CD4-positive, alpha-beta T cell treated with Interferon alpha-2 for 1 hour (primary cell): ENCODE results near the gene COA8.
"Not testable (repeated sequence)": the region's sequence is repeated elsewhere in the genome, so short reads cannot be mapped to it uniquely, and the experiment has no call there.

Experiments used
- DNase-seq, 2 donors: peaks; one replicate each; pipeline ENCODE4 v3.0.0-alpha.2; 2020 to 2022

Gene COA8, protein sequence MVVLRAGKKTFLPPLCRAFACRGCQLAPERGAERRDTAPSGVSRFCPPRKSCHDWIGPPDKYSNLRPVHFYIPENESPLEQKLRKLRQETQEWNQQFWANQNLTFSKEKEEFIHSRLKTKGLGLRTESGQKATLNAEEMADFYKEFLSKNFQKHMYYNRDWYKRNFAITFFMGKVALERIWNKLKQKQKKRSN

DNA sequence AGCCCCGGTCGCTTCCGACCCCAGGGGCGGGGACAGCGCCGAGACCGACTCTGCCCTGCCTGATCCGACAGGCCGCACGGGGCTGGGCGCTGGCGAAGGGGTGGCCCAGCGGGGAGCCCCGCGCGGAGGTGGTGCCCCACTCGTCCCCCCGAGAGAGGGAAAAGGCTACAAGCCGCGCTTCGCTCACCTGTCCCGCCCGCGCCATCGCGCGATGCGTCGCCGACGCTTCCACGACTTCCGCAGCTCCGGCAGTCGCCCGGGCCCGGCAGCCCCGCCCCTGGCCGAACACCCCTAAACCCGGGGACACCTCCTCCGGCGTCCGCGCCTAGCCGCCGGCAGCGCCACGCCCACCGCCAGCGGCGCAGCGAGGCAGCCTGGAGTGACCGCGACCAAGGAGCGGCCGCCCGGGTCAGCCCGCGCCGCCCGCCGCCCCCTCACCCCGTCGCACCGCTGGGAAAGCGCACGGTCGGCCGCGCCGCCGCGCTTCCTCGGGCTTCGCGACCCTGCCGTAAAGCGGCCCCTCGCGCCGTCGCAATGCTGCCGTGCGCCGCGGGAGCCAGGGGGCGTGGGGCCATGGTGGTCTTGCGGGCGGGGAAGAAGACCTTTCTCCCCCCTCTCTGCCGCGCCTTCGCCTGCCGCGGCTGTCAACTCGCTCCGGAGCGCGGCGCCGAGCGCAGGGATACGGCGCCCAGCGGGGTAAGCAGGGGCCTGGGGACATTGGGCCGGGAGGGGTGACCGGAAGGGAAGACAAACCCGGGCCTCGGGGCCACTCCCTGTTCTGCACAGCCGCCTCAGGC lies at the start of gene COA8, which contains the start of gene BAG5:
COA8 (plus strand) TSS at position 532 of the 797 bp plus-strand sequence; CDS start at position 574, 42 bp downstream.
BAG5 (minus strand) TSS at position 229 of the 797 bp plus-strand sequence. CDS start 1,493 bp downstream, outside the sequence.
- peak; percentile 81 to 87 for DNase-seq

DNA sequence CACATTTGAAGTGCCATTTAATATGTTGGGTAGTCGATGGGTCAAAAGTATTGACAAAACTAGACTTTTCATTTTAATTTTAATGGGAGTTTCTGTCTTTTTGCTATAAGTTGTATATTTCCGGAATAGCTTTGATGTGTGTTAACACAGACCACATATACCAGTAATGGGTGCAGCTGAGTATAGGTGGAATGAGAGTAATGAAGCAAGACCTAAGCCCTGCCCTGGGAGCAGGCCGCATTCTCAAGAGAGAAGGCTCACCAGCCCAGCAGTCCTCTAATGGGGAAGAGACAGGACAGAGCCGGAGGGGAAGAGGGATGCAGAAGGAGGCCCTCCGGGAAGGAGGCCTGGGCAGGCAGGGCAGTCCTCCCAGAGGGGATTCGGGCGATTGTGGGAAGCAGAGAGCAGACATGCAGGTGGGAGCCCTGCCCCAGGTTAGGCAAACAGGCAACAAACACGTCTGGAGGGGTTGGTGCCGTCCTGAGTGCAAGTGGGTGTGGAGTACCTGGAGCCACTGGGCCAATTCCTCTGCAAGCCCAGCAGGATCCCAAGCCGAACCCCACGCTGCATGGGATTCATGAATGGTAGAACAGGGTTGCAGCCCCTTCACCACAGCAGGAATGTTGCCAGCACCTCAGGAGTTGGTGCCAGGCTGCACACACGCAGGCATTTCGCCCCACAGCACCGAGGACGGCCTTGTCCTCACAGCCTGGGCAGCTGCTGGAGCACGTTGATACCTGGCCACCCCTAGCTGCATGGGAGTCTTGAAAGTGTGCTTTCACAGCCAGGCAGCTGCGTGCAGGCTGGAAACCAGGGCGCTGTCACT lies 48.0 kb upstream of the COA8 start:
- DNase-seq: no peak

DNA sequence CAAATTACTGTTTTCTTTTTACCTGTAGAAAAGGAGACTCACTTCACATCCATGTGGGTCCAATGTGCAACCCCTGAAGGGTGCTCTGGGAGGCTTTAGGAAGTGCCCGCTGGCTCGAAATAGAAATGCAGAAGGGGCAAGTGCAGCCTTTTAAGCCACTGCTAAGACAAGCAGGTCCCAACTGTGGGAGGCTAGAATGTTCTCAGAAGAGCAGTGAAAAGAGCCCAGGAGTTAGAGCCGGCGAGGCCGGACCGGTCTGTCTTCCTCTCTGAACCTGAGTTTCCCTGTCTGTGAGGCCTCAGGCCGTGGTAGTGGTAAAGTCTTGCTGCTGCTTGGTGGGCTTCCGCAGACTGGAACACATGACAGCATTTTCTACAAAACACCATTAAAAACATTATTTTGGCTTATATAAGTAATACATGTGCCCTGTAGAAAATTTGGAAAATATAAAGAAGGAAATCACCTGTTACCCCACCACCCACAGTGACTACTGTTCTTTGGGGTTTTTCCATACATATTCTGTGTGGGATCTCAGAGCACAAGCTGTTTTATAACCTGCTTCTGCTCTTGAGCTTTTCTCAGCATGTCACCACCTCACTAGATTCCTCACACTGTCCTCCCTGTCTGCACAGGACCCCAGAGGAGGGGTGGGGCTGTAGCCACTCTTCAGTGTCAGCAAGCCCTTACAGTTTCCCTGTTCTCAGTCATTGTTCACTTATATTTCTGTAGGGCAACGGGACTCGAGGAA lies 46.2 kb upstream of the COA8 start:
- no peak for DNase-seq

DNA sequence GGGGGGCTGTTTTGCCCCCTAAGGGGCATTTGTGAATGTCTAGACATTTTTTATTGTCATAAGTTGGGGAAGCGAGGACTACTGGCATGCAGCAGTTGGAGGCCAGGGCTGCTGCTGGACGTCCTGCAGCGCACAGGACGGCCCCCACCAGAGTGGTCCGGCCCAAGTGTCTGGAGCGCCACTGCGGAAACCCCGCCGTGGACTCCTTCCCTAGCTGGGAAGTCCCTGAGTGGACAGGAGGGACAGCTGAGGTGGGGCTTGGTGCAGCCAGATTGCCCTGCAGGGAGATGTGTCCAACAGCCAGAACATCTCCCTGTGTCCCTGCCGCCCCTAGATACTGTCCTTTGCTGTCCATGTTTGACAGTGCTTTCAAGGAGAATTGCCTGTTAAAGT lies 45.6 kb upstream of the COA8 start:
- DNase-seq: no peak

DNA sequence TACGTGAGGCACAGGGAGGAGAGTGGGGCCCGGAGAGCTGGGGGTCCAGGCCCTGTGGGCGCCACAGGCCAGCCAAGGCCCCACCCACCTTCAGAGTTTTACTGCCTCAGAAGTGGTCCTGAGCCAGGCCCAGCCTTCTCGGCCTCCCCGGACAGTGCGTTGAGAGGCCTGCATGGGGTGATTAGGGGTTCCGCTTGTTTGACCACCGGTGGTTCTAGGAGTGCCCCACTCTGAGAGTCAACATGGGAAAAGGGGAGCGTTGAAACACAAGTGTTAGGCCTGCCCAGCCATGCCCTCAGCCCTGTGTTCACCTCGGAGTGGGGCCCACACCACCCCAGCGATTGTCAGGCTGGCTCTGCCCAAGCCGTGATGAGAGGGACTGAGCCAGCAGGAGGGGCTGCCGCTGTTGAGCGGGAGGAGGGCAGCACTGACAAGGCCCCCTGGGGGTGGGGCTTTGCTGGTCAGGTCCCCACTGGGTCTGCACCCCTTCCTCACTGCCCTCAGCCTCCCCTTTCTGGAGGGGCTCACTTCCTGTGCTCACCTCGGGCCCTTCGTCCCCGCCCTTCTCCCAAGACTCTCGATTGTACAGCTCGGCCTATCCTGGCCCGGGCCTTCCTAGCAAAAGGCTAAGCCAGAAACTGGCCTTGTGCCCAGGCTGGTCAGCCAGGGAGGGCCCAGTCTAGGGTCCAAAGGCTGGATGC lies 44.9 kb upstream of the COA8 start:
- no peak for DNase-seq

DNA sequence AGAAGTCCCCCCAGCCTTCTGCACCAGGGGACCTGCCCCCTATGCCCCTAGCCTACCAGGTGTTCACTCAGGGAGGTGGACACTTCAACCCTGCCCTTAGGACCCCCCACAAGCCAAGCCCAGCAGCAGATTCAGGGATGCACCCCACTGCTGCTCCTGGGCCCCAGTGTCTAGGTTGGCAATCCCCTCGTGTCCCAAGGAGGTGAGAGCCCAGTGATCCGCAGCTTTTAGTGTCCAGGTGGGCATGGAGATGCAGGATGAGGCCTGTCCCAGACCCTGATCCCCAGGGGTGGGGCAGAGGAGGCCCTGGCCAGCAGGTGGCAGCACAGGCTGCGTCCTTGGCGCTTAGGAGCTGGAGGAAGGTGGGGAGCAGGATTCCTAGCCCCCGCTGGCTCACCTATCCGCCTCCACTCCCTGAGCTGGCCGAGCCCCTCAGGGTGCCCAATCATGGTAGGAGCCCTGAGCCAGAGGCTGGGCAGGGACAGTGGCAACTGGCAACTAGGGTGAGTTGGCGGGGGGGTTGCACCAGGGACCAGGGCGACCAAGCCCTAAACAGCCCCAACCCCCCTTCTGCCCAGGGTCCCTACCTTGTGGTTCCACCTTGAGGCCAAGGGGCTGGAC lies 44.2 kb upstream of the COA8 start:
- DNase-seq: peak; percentile 43 to 64

DNA sequence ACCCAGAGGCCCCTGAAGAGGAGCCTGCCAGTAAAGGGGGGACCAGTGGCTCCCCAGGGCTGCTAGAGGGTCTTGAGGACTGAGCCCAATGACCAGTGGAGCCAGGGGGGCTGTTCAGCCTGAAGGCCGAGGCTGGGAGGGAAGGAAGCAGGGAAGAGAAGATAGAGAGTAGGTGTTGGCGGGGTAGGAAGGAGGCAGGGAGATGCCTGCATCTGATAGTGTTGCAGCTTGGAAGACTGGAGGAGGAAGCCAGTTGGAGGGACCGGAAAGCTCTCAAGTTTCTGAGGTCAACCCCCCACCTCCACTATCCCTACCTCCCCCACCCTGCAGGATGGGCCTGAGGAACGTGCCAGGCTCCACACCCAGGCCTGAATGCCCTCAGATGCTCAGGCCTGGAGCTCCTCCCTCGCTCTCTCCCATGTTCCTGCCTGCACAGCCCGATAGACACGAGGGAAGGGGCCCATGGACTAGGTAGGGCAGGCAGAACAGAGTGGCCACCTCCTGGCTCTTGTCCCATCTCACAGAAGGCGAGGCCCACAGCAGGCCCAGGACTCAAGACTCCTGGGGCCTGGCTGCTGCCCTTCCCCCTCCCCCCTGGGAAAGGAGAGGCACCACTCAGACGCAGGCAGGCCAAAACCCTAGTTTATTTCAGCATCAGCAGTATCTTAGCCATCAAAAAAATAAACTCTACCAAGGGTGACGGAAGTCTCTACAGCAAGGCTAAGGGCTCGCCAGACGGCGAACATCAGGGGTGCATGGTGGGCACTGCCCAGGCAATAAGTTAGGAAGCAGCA lies 43.5 kb upstream of the COA8 start:
- no peak for DNase-seq

DNA sequence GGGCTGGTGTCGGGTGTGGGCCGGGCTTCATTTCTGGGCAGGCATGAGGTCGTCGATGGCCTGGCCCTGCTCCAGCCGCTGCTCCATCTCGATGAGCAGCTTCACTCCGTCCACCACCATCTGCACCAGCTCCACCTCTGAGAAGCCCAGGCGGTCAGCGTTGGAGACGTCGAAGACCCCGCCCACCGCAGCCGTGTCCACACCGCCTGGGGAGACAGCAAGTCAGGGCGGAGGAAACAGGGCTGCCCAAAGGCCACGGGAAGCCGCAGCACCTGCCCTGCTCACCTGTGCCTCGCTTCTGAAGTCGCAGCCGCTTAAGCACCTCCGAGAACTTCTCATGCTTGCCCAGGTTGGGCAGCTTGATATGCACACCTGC lies 42.9 kb upstream of the COA8 start:
- DNase-seq: no peak

DNA sequence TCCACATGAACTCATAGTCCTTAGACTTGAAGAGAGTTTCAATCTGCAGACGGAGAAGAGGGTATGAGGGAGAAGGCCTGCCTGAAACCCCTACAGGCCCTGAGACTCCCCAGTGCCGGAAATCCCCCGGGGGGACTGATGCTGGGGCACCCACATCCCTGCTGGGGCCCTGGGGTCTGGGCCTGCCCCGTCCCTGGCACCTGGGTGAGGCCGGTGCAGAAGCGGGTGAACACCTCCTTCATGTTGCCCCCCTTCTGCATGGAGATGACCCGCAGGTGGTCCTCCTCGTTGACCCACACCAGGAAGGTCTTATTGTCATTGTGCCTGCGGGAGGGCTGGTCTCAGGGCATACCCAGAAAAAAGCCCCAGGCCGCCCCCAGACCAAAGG lies 42.5 kb upstream of the COA8 start:
- no peak for DNase-seq

DNA sequence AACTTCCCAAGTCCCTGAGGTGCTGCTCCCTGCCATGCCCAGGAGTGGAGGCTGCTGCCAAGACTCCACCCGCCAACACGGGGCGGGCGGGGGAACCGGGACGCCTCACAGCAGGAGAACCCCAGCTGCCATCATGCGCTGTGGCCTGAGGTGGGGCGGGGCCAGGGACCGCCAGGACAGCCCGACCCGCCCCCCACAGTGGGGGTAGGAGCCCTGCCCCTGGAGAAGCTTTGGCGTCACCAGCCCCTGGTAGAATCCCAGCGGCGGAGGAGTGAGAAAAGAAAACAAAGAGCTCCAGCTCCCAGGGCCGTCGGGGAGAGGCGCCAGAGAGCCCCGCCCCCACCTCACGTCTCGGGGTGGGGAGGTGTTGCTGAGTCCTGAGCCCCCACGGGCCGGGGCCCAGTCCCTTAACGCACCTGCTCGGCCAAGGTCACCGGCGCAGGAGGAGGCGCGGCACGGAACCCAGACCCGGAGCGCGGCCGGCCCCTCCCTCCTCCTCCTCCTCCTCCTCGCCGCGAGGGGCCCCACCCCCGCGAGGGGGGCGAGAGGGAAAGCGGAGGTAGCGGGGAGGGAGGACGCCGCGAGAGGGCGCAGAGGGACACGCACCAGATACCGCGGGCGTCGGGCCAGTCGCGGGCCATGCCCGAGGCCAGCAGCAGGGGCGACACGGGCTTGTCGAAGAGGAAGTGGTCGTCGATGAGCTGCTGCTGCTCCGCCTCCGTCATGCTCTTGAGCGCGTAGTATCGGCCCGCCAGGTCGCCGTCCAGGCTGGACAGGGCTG lies 41.9 kb upstream of the COA8 start:
- peak; percentile 75 to 83 for DNase-seq

DNA sequence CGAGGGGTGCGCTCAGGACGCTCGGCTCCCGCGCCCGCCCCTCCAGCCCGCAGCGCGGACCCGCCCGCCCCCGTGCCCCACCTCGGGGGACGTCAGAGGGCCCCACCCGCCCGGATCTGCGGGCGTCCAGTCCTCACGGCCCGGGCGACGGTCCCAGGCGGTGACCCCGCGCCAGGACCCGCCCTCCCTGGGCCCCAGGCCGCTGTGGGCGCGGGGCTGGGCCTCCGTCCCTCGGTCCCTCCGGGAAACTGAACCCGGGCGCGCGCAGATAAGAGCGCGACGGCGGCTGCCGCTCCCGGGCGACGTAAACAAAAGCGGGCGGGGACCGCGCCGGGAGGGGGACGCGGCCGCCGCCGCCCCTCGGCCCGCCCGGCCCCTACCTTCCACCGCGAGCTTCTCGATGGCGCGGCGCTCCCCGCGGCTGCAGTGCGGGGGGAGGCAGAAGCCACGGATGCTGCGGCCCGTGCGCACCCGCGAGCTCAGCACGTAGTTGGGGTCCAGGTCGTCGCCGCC lies 41.3 kb upstream of the COA8 start:
- peak in 1 of 2 donors; percentile 33 for DNase-seq

DNA sequence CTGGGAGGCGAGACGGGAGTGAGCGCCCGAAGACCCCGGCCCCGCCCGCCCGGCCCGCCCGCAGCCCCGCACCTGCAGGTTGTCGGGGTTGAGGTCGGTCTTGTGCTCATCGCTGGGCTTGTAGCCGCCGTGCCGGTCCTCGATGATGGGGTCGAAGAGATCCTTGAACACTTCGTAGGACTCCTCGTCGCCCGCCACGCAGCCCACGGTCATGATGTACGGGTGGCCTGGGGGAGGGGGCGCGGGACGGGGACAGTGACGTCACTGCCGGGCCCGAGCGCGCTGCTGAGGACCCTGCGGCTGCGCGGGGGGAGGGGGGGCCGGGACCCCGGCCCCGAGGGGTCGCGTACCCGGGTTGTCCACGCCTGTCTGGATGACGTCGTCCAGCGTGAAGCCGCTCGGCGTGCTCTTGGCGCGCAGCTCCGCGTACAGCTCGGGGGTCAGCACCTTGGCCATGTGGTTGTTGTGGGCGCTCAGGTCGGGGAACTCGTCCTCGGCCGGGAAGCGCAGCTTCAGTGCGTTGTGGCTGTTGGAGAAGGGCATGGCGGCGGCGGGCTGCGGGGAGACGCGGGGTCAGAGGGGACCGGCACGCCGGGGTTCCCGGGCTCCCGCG lies 40.7 kb upstream of the COA8 start:
- DNase-seq: peak in 1 of 2 donors; percentile 24

DNA sequence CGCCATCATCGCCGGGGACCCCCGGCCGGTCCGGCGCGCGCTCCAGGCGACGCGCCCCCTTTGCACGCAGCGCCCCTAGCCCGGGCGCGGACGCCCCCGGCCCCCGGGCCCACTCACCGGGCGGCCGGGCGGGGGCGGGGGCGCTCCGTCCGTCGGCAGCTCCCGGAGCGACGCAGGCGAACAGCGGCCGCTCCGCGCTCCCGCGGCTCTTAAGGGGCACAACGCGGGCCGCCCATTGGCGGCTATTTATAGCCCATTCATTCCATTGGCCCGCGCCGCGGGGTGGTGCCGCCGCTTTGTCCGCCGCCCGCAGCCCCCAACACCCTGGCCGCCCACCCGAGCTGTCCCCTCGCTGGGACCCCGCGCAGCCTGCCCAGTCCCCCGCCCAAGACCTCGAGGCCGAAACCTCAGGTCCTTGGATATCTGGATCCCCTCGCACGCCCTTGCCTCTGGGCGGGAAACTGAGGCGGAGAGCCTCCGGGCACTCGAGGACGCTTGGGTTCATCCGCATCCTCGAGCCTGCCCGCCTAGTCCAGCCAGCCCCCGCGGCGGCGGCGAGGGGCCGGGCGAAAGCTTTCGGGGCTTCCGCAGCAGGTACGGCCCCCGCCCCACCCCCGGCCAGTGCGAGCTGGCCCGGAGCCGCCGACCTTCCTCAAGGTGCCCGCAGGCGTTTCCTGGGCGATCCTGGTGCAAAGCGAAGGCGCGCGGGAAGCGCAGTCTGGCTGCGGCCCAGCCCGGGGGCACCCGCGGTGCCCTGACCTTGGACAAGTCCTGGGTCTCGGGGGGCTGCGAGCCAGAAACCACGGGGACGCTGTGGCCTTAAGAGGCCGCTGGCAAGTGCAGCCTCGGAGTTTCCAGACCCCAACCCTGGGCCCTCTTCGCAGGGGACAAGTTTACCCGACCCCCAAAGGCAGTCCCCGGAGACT lies 39.8 kb upstream of the COA8 start, which contains the start of gene CKB:
CKB (minus strand) TSS at position 182 of the 926 bp plus-strand sequence. CDS start 337 bp downstream, outside the sequence.
- peak; percentile 30 to 51 for DNase-seq

DNA sequence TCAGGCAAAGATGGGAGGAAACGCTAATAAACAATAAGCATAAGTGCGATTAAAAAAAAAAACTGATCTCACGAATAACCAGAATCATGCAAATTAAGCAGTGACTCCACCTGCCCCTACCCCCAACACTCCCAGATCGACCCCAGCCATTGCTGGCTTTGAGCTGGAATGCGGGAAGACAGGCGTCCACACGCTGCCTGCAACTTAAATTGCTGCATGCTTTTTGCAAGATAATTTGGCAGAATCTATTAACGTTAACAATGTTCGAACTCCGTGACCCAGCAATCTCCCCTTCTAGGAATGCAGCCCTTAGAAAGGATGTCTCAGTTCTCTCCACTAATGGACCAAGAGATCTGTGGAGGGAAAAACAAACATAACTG lies 39.2 kb upstream of the COA8 start:
- DNase-seq: no peak

DNA sequence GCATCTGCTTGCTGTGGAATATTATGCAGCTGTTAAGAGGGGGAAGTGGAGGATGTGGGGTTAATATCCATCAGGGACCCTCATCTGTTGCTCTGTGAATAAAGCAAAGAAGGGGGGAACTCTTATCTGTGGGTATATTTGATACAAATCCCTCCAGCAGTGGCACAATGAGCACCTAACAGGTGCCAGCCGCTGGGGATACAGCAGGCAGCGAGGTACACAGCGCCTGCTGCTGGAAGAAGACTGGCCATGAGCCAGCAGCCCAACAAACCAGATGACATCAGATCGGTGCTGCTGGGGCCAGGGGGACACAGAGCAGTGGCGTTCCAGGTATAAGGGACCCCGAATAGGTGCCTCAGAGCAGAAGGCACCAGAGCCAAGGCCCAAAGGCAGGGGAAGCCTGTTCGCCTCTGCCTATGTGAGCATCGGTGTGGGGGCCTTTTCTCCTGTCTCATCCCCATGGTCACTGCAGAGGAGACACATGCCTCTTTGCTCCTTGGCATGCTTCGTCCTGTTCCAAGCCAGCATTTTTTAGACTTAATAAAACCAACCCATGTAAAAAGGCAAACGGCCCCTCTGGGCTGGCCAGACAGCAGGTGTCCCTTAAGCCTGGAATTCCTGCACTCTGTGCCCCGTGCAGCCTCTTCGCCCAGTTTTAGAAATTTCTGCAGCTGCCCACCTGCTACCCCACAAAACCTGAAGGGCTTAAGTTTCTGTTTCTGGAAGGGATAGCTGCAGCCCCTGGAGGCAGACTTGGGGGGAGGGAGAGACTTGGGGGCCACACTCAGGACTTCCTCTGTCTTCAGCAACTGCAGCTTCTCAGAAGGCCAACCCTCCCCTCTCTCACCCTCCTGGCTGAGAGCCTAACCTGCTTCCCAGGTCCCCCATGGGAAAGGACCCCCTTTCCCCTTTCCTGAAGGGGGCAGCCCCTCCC lies 38.5 kb upstream of the COA8 start:
- no peak for DNase-seq

DNA sequence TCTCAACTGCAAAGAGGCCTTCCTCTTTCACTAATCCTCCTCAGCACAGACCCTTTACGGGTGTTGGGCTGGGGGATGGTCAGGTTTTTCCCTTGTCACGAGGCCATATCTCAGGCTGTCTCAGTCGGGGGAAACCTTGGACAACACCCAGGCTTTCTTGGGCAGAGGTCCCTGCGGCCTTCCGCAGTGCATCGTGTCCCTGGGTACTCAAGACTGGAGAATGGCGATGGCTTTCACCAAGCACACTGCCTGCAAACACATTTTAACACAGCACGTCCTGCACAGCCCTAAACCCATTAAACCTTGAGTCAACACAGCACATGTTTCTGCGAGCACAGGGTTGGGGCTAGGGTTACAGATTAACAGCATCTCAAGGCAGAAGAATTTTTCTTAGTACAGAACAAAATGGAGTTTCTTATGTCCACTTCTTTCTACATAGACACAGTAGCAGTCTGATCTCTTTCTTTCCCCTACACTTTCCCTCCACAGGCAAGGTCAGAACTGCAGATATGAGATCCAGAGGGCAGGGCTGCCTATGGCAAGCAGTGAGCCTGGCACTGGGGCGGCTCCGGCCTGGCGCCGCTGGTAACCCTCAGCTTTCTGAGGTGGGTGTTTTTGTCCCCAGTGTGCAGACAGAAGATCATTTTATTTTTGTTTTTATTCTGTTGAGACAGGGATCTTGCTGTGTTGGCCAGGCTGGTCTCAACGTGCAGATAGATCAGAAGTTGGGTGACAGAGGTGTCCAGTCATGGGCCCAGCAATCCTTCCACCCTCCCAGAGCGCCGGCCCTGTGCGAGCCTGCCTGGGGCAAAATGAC lies 37.1 kb upstream of the COA8 start:
- DNase-seq: not testable (repeated sequence)
